ENCODE measurements around the gene PM20D2. TPM values are rescaled to one million over a fixed set of nuclear protein-coding genes. Genes with fewer than 3 reads are reported as not detected.

The PM20D2 gene, protein sequence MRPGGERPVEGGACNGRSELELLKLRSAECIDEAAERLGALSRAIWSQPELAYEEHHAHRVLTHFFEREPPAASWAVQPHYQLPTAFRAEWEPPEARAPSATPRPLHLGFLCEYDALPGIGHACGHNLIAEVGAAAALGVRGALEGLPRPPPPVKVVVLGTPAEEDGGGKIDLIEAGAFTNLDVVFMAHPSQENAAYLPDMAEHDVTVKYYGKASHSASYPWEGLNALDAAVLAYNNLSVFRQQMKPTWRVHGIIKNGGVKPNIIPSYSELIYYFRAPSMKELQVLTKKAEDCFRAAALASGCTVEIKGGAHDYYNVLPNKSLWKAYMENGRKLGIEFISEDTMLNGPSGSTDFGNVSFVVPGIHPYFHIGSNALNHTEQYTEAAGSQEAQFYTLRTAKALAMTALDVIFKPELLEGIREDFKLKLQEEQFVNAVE
- total RNA-seq (2016; rRNA removed; fragmentation: Illumina TruSeq; extraction: Trizol) (26.3 and 35.8 TPM in 2 replicates), polyA plus RNA-seq (2011; rRNA removed) (13.3 and 14.7 TPM in 2 replicates), polyA minus RNA-seq (2011; rRNA and poly(A)+ RNA removed; ENCODE audit: low replicate concordance) (9.4 and 13.5 TPM in 2 replicates), Bru-seq, nascent RNA (percentile 90 among the genes with signal in this experiment), BruChase-seq, experiment 1, labeled RNA remaining after a 6-hour chase (percentile 93 among the genes with signal in this experiment), BruChase-seq, experiment 2, labeled RNA remaining after a 2-hour chase (percentile 87 among the genes with signal in this experiment)
- total RNA-seq (2016; cell fraction: cytosol; rRNA removed; fragmentation: Illumina TruSeq; extraction: Trizol; ENCODE audit: low read depth) = 1.2 and 1.9 TPM in 2 replicates
- total RNA-seq (2016; cell fraction: insoluble cytoplasmic fraction; rRNA removed; fragmentation: Illumina TruSeq; extraction: Trizol) = 26.7 and 36.1 TPM in 2 replicates
- 10.2 and 11.6 TPM in 2 replicates for total RNA-seq (2016; cell fraction: membrane; rRNA removed; fragmentation: Illumina TruSeq; extraction: Trizol)
- total RNA-seq (2016; cell fraction: nucleus; rRNA removed; fragmentation: Illumina TruSeq; extraction: Trizol) = 13.7 and 14.6 TPM in 2 replicates
- 6.8 and 10.1 TPM in 2 replicates for polyA plus RNA-seq (2011; cell fraction: cytosol; rRNA removed)
- 5.6 and 8.7 TPM in 2 replicates for polyA plus RNA-seq (2011; cell fraction: nucleus; rRNA removed)
- 19.2 and 21.4 TPM in 2 replicates for polyA plus RNA-seq (2012)
- polyA plus RNA-seq (2016; cell fraction: cytosol; fragmentation: Illumina TruSeq; extraction: Trizol; ENCODE audit: low read depth) = 0.95 and 1.1 TPM in 2 replicates
- 31.6 and 33.7 TPM in 2 replicates for polyA plus RNA-seq (2016; cell fraction: insoluble cytoplasmic fraction; fragmentation: Illumina TruSeq; extraction: Trizol; ENCODE audit: low read depth)
- 4.2 and 4.9 TPM in 2 replicates for polyA plus RNA-seq (2016; cell fraction: membrane; fragmentation: Illumina TruSeq; extraction: Trizol; ENCODE audit: low read depth)
- 21.5 and 22.6 TPM in 2 replicates for polyA plus RNA-seq (2016; cell fraction: nucleus; fragmentation: Illumina TruSeq; extraction: Trizol; ENCODE audit: insufficient read depth, low read depth)
- 13.7 and 14.9 TPM in 2 replicates for polyA minus RNA-seq (2011; cell fraction: cytosol; rRNA and poly(A)+ RNA removed)
- 9.9 and 14.4 TPM in 2 replicates for polyA minus RNA-seq (2011; cell fraction: nucleus; rRNA and poly(A)+ RNA removed)
- long read RNA-seq, experiment 1, full-length matches to known transcripts = 4 of 5 reads
- long read RNA-seq, experiment 1, partial matches to known transcripts = 0 of 5 reads
- long read RNA-seq, experiment 1, other reads (novel, unspliced or antisense) = 1 of 5 reads
- long read RNA-seq, experiment 2, full-length matches to known transcripts = 2 of 38 reads
- long read RNA-seq, experiment 2, partial matches to known transcripts = 0 of 38 reads
- long read RNA-seq, experiment 2, other reads (novel, unspliced or antisense) = 36 of 38 reads

DNA sequence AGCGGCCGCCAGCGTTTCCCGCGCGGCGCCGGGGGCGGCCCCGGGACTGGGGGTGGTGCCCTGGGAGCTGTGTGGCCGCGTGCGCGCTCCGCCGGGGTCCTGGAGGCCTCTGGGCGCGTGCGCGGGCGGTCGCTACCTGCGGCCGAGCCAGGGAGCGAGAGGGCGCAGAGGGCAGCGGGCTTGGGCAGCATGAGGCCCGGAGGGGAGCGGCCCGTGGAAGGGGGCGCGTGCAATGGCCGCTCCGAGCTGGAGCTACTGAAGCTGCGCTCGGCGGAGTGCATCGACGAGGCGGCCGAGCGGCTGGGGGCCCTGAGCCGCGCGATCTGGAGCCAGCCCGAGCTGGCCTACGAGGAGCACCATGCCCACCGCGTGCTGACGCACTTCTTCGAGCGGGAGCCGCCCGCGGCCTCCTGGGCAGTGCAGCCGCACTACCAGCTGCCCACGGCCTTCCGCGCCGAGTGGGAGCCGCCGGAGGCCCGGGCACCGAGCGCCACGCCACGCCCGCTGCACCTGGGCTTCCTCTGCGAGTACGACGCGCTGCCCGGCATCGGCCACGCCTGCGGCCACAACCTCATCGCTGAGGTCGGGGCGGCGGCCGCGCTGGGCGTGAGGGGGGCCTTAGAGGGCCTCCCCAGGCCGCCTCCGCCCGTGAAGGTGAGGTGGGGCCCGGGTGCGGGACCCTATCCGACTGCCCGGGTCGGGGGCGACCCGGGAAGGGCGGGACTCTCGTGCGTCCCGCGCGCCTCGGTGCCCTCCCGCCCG is at the start of gene PM20D2:
PM20D2 (plus strand) TSS at position 100 of the 762 bp plus-strand sequence; CDS start at position 190, 90 bp downstream.
- WGBS (ENCODE audit: low lambda C conversion rate) = no CpG with 5 or more reads among the region's 102 CpGs
- peak within 1 kb of the TSS; percentile 88 for H3K9ac ChIP-seq (ENCODE audit: insufficient read depth, low read depth, low read length)
- POLR2A ChIA-PET = interaction anchor here (0.9 to 2.4 kb wide), 11 partner anchors 8 to 183 kb away, joined by 3 to 15 read pairs (median 5); partner anchors contain the start of genes PNRC1, RNGTT and SRSF12
- H4K20me1 ChIP-seq (ENCODE audit: insufficient read depth, low read length) = no peaks in the 10 kb centered on the region
- H3K9me3 ChIP-seq (ENCODE audit: low read length) = no peaks in the 10 kb centered on the region
- intact Hi-C loops (cut with micrococcal nuclease; ENCODE audit: unreplicated experiment) (loop anchor here (5.0 kb wide), 1 partner anchor 64 kb away; the partner anchor contains the start of gene PNRC1), in situ Hi-C loops (cut with HindIII; ENCODE audit: extremely low pct_ligation_motif_present, low pct_unique_long_range_greater_than_20kb) (no loop called here)
- H3K27me3 ChIP-seq (ENCODE audit: control insufficient read depth in 1 of 2, insufficient read depth in 2 of 2, low read length in 2 of 2) = no peaks in the 10 kb centered on the region; a peak in 2 of 5 replicates
- peaks cover 28% of the 10 kb centered on the region for H3K79me2 ChIP-seq (ENCODE audit: insufficient read depth, low read length)
- H3K4me2 ChIP-seq (ENCODE audit: low read depth, low read length) = peak within 1 kb of the TSS; percentile 77
- DNase-seq (ENCODE audit: low spot score) = peak; percentile 58
- FAIRE-seq = no peak
- peak within 1 kb of the TSS; percentile 95 for H2AFZ ChIP-seq (ENCODE audit: low read length)
- H3K4me3 ChIP-seq (replicated peaks in 1 of 3; ENCODE audit: insufficient read depth in 1 of 3, low read depth in 2 of 3, low read length in 3 of 3) = peak within 1 kb of the TSS; percentile 76 to 77 (median 77)
- peak; percentile 96 for ATAC-seq
- H3K27ac ChIP-seq (ENCODE audit: extremely low read length, insufficient read depth, low read length) = peak within 1 kb of the TSS; percentile 79
- no peaks in the 10 kb centered on the region; a peak in 1 of 5 replicates for H3K36me3 ChIP-seq (replicated peaks in 1 of 2; ENCODE audit: control insufficient read depth in 1 of 2, insufficient read depth in 2 of 2, low read length in 2 of 2)
- H3K4me1 ChIP-seq (ENCODE audit: insufficient read depth, low read length) = peaks cover 44% of the 10 kb centered on the region
- CTCF ChIA-PET (ENCODE audit: low intra/inter-chr PET ratio, low total read pairs) = no interaction called here
- BruUV-seq (replicated peaks) = no TSS peak
- TF ChIP-seq, protein P1, sequence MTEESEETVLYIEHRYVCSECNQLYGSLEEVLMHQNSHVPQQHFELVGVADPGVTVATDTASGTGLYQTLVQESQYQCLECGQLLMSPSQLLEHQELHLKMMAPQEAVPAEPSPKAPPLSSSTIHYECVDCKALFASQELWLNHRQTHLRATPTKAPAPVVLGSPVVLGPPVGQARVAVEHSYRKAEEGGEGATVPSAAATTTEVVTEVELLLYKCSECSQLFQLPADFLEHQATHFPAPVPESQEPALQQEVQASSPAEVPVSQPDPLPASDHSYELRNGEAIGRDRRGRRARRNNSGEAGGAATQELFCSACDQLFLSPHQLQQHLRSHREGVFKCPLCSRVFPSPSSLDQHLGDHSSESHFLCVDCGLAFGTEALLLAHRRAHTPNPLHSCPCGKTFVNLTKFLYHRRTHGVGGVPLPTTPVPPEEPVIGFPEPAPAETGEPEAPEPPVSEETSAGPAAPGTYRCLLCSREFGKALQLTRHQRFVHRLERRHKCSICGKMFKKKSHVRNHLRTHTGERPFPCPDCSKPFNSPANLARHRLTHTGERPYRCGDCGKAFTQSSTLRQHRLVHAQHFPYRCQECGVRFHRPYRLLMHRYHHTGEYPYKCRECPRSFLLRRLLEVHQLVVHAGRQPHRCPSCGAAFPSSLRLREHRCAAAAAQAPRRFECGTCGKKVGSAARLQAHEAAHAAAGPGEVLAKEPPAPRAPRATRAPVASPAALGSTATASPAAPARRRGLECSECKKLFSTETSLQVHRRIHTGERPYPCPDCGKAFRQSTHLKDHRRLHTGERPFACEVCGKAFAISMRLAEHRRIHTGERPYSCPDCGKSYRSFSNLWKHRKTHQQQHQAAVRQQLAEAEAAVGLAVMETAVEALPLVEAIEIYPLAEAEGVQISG (CRISPR knock-in tag; IDR thresholded peaks at IDR 0.05) = peak; percentile 71
- TF ChIP-seq PAWR (CRISPR knock-in tag; IDR thresholded peaks at IDR 0.05; ENCODE audit: borderline replicate concordance) = no peak
- no peak for TF ChIP-seq ZNF326 (CRISPR knock-in tag; IDR thresholded peaks at IDR 0.05; ENCODE audit: borderline replicate concordance)
- TF ChIP-seq ZZZ3 (CRISPR knock-in tag; IDR thresholded peaks at IDR 0.05; ENCODE audit: borderline replicate concordance) = no peak
- TF ChIP-seq GTF3A (CRISPR knock-in tag; conservative IDR thresholded peaks at IDR 0.05) = no peak
- TF ChIP-seq ZNF792 (CRISPR knock-in tag; IDR thresholded peaks at IDR 0.05) = no peak
- no peak for TF ChIP-seq RBM39 (IDR thresholded peaks at IDR 0.05; ENCODE audit: low read depth, low read length, poor library complexity, severe bottlenecking)
- no peak for TF ChIP-seq TGIF2 (CRISPR knock-in tag; IDR thresholded peaks at IDR 0.05)
- no peak for TF ChIP-seq MBD4 (IDR thresholded peaks at IDR 0.05; ENCODE audit: borderline replicate concordance, low read length)
- TF ChIP-seq, protein P2, sequence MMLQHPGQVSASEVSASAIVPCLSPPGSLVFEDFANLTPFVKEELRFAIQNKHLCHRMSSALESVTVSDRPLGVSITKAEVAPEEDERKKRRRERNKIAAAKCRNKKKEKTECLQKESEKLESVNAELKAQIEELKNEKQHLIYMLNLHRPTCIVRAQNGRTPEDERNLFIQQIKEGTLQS (CRISPR knock-in tag; IDR thresholded peaks at IDR 0.05) = peak; percentile 59; the same call in 1 of the 2 replicates
- TF ChIP-seq, protein P3, sequence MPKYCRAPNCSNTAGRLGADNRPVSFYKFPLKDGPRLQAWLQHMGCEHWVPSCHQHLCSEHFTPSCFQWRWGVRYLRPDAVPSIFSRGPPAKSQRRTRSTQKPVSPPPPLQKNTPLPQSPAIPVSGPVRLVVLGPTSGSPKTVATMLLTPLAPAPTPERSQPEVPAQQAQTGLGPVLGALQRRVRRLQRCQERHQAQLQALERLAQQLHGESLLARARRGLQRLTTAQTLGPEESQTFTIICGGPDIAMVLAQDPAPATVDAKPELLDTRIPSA (CRISPR knock-in tag; IDR thresholded peaks at IDR 0.05; ENCODE audit: borderline replicate concordance) = peak; percentile 57; the same call in 1 of the 2 replicates
- TF ChIP-seq ZNF3 (CRISPR knock-in tag; IDR thresholded peaks at IDR 0.05) = no peak; the same call in 1 of the 2 replicates
- TF ChIP-seq ZFP62 (CRISPR knock-in tag; IDR thresholded peaks at IDR 0.05) = no peak

All from HepG2 (cell line).